Measurements from ENCODE around the gene RASGRF1.

The RASGRF1 gene

GRCh38 chr15:78923480-78924360 lies 166.9 kb downstream of the RASGRF1 start:
- in situ Hi-C loops (cut with HindIII; ENCODE audit: low sequenced_read_pairs): no loop called here
- no peak for DNase-seq (ENCODE audit: low read depth)
- no peak overlapping the region for H3K4me3 ChIP-seq (ENCODE audit: low read depth, low read length)
- TF ChIP-seq, protein P1, sequence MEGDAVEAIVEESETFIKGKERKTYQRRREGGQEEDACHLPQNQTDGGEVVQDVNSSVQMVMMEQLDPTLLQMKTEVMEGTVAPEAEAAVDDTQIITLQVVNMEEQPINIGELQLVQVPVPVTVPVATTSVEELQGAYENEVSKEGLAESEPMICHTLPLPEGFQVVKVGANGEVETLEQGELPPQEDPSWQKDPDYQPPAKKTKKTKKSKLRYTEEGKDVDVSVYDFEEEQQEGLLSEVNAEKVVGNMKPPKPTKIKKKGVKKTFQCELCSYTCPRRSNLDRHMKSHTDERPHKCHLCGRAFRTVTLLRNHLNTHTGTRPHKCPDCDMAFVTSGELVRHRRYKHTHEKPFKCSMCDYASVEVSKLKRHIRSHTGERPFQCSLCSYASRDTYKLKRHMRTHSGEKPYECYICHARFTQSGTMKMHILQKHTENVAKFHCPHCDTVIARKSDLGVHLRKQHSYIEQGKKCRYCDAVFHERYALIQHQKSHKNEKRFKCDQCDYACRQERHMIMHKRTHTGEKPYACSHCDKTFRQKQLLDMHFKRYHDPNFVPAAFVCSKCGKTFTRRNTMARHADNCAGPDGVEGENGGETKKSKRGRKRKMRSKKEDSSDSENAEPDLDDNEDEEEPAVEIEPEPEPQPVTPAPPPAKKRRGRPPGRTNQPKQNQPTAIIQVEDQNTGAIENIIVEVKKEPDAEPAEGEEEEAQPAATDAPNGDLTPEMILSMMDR (IDR thresholded peaks at IDR 0.05; ENCODE audit: low read depth, low read length, missing control alignments): no peak

GRCh38 chr15:78923015-78923414 lies 167.6 kb downstream of the RASGRF1 start:
- no peak for DNase-seq (ENCODE audit: low read depth)
- in situ Hi-C loops (cut with HindIII; ENCODE audit: low sequenced_read_pairs): no loop called here
- no peak overlapping the region for H3K4me3 ChIP-seq (ENCODE audit: low read depth, low read length)
- TF ChIP-seq, protein P1 (IDR thresholded peaks at IDR 0.05; ENCODE audit: low read depth, low read length, missing control alignments): no peak

- no peak for DNase-seq (ENCODE audit: low read depth)
- in situ Hi-C loops (cut with HindIII; ENCODE audit: low sequenced_read_pairs): no loop called here
- H3K4me3 ChIP-seq (ENCODE audit: low read depth, low read length): no peak overlapping the region
- TF ChIP-seq, protein P1 (IDR thresholded peaks at IDR 0.05; ENCODE audit: low read depth, low read length, missing control alignments): no peak
Measured at GRCh38 chr15:78922527-78922926, 168.1 kb downstream of the RASGRF1 start.

DNA sequence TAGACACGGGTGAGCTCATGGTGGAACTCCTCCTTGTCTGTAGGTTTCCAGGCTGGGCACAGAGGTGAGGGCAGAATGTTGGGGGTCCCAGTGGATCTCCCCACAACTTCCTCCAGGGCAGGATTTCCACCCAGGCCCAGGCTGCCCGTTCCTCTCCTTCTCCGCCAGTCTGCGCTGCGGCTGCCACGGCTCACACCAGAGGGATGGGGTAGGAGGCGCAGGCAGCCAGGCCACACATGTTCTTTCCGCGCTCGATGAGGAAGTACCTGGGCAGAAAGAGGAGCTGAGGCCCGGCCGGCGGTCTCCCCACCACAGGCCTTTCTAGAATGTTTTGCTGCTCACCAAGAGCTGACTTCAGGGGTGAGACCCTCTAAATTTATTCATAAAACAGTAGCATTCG lies 168.6 kb downstream of the RASGRF1 start:
- DNase-seq (ENCODE audit: low read depth): no peak
- TF ChIP-seq, protein P1 (IDR thresholded peaks at IDR 0.05; ENCODE audit: low read depth, low read length, missing control alignments): no peak
- in situ Hi-C loops (cut with HindIII; ENCODE audit: low sequenced_read_pairs): no loop called here
- no peak overlapping the region for H3K4me3 ChIP-seq (ENCODE audit: low read depth, low read length)

GRCh38 chr15:78921517-78921916 lies 169.1 kb downstream of the RASGRF1 start:
- TF ChIP-seq, protein P1 (IDR thresholded peaks at IDR 0.05; ENCODE audit: low read depth, low read length, missing control alignments): no peak
- in situ Hi-C loops (cut with HindIII; ENCODE audit: low sequenced_read_pairs): no loop called here
- no peak overlapping the region for H3K4me3 ChIP-seq (ENCODE audit: low read depth, low read length)
- DNase-seq (ENCODE audit: low read depth): no peak

- TF ChIP-seq, protein P1 (IDR thresholded peaks at IDR 0.05; ENCODE audit: low read depth, low read length, missing control alignments): no peak
- DNase-seq (ENCODE audit: low read depth): no peak
- in situ Hi-C loops (cut with HindIII; ENCODE audit: low sequenced_read_pairs): no loop called here
Measured at GRCh38 chr15:78917888-78918287, 172.7 kb downstream of the RASGRF1 start.

More at GRCh38 chr15:78917888-78918287, 172.7 kb downstream of the RASGRF1 start:
- no peak overlapping the region for H3K4me3 ChIP-seq (ENCODE audit: low read depth, low read length)

All from astrocyte of the cerebellum (primary cell).